Activated CD8-positive, alpha-beta memory T cell treated with anti-CD3 and anti-CD28 coated beads, Interleukin-2, amount 50 U/mL, for 24 hours (primary cell): ENCODE measurements around the gene MEAK7.

Source experiments
- DNase-seq: peaks from one replicate; pipeline ENCODE4 v3.0.0-alpha.2; 2020; ENCODE audit errors: extremely low read depth

The MEAK7 gene

DNA sequence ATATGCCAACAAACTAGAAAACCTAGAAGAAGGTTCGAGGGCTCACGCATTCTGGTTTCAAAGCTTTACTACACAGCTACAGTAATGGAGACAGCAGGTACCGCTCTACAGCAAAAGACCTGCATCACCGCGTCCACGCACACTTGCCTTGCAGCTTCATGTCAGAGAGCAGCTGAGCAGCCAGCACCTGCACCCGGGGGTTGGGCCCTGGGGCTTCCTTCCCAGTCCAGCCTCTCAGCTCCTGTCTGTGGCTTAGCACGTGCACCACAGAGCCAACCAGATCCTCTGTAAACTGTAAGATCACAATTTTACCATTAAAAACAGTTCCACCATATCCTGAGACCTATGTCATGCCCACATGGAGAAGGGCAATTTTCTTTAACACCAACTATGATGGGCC is 15.3 kb downstream of the MEAK7 start:
- no peak for DNase-seq

DNA sequence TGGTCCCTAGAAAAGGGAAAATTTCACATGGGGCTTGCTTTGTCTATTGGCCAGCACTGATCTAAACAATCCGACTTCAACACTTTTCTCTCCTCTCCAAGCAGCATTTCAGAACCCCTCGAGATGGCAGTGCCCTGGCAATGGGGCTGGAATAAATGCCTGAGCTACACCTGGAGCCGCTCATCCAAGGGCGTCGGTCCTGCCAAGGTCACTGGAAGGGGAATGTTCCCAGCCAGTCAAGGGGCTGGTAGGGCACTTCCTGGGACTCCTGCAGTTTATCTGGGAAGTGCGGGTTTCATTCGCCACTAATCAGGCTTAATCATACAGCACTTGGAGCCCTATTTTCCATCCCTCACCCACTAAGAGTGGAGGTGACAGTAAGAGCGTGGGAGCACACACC is 17.1 kb downstream of the MEAK7 start:
- no peak for DNase-seq

DNA sequence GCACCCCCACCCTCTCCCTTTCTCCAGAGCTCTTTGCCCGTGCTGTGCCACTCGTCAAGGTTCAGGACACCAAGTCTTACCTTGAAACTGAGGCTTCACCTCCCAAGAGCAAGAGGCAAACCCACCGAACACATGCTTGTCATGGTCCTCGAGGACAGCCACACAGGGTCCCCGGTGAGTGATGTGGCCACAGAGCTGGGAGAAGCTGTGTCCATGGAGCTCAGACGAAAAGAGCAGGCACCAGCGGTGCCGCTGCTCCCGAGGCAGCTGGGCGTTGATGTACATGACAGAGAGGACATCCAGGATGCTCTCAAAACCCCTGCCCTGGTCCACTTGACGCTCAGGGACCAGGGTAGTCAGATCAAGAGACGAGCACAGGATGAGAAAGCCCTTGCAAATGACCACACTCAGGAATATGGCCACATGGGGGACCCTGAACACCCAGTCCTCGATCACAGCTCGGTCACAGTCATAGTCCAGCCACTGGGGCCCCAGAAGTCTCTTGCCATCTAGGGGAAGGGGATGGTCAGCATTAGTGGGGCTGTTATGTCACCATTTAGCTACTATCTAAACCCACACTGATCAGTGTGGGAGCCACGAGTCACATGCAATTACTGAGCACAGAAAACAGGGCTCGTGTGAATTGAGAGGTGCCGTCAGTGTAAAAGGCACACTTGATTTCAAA is 17.8 kb downstream of the MEAK7 start:
- no peak for DNase-seq

DNA sequence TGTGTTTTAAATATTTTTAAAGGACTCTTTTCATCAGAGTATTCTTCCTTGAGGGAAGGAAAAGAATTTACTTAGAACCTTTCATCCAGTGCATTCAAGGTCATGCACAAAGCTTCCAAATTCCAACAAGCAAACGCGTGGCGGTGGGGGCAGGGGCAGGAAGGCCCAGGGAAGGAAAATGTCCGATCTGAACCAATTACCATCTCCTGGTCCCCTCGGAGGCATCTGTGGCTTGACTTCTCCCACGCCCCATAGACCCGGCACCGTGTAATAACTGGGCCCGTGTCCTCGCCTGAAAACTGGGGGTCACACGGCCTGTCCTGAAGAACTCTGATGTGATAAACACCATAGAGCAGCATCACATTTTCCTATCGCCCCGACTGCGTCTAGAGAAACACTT is 18.3 kb downstream of the MEAK7 start:
- DNase-seq, result no peak

DNA sequence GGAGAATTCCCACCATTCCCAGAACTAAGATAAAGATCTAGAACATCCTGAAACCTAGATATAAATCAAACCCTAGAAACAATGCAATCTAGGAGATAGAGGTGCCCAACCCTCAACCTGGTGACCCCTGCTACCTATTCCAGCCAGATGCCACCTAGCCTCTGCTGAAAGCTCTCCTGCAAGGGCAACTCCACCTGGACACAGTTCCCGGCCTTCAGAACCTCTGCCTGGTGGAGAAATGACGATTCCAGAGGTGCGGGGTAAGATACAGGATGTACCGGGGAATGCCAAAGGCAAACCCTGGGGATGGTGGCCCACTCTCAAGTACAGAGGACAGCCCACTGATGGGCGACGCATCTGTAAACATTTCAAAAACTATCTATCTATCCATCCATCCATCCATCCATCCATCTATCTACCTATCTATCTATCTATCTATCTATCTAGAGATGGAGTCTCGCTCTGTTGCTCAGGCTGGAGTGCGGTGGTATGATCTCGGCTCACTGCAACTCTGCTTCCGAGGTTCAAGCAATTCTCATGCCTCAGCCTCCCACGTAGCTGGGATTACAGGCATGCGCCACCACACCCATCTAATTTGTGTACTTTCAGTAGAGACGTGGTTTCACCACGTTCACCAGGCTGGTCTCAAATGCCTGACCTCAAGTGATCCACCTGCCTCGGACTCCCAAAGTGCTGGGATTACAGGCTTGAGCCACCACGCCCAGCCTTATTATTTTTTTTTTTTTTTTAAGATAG is 19.0 kb downstream of the MEAK7 start:
- no peak for DNase-seq

DNA sequence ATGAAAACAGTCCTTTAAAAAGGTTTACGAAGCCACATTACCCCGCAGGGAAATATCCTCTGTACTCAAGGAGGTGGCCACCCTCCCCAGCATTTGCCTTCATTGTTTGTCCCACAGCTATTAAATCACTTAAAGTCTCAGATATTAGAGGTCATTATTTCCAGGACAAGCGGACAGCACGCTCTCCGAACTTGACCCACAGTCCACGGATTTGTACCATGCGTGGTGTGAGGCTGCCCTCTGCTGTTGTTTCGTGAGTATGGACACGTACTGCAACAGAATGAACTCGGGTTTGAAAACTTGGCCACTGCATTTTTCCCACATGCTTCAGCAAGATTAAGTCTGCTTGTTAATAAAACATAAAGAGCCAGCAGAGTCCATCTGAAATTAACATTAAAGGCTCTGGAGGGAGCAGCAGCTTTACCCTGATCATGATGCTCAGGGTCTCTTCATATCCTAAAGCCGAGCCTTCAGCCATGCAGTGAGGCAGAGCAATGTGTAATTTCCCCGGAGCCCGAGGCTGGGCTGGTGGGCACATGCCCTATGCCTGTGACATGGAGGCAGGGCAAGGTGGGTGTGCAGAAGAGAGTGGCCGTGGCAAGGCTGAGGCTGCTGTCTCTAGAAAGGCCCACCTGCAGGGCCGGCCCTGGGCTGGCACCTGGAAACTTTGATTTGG is 19.7 kb downstream of the MEAK7 start:
- no peak for DNase-seq

DNA sequence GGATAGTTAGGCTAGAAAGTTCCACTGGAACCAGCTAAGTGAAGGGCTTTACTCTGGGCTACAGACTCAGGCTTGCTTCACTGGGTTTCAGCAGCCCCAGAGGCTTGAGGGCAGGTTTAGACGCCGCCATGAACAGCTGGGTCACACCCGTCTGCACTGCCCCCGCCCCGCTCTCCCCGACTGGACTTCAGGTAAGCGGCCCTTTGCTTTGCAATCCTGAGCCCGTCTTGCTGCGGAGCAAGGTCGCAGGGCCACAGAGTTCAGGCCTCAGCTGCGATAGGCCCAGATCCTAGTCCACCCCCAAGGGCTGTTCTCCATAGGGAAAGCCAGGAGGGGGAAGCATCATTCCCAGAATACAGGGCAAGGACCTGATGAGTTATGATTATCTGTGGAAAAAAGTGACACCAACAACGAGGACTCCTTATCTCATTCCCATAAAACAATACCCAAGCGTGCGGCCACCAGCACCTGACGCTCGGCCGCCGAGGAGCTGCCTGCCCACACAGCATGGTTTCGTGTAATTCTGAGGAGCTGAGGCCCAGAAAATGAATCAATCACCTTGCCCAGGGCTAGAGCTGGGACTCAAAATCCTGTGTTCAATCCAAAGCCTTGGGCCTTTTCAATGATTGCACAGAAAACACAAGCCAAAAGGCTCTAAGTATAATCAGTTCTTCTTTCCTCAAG is 20.4 kb downstream of the MEAK7 start:
- no peak for DNase-seq

DNA sequence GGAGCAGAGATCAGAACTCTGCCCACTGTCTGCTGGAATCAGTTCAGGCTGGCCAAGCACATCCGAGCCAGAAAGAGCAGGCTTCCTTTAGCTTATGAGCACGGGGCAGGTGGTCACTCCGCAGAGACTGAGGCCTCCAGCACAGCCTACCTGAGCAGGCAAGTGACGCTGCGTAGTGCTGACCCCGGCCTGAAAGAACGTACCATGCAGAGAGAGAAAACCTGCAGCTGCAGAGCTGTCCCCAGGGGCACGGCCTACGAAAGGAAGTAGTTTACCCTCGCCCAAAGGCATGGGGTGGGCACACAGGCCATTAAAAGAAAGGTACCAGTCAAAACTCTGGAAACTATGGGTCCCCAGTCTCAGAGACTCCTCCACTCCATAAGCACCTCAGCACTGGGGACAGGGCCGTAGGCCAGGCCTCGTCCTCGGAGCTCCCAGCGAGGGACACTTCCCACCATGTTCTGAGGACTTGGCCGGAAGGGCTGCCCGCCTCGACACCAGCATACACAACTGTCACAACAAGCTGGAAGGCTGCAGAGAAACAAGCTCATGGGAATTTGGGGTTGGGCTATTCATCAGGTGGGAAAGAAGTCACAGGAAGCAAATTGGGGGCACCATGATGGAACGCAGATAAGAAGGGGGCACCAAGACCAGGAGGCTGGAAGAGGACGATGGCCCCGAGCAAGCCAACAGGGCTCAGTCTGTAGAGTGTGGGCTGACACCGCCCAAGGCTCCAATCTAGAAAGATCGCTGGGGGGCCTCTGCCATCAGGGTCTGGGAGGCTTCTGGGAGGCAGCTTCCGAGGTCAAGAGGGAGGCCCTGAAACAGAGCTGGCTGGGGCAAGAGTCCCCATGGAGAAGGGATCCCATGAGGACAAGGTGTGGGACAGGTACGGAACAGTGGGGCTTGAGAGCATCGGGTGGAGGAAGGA is 21.2 kb downstream of the MEAK7 start:
- no peak for DNase-seq

DNA sequence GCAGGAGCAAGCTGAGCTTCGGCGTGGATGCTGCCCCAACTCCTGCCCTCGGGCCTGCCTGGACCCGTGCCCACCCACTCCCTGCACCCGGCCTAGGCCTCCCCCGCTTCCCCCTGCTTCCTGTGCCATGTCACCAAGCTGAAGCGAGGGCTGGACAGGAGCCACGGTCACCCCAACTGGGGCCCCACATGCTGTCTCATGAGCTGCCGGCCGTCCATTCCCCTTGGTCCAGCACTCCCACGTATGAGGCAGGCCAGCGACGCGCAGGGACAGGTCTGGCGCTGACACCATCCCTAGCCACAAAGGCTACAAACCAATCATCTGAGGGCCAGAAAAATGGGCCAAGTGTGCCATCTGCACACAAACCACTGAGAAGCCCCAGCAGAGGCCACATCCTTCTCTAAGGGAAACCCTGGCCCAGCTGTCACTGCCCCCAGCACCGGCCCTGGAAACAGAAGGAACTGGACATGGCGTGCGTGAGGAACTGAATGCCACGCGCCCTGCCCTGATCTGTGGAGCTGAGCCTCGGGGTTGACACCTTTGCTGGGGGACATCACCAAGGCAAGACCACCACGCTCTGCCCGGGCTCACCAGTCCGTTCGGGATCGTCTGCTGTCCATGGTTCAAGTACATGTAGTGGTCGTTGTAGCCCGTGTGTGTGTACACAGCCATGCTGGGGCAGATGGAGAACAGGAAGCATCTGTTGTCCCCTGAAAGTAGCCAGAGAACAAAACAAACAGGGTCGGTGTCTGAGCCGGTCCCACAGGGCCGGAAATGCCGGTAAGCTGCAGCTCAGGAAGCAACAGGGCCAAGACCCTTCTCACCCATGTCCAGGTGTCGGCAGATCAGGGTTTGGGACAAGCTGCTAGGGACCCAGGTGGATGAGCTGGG is 22.2 kb downstream of the MEAK7 start:
- DNase-seq, result no peak

DNA sequence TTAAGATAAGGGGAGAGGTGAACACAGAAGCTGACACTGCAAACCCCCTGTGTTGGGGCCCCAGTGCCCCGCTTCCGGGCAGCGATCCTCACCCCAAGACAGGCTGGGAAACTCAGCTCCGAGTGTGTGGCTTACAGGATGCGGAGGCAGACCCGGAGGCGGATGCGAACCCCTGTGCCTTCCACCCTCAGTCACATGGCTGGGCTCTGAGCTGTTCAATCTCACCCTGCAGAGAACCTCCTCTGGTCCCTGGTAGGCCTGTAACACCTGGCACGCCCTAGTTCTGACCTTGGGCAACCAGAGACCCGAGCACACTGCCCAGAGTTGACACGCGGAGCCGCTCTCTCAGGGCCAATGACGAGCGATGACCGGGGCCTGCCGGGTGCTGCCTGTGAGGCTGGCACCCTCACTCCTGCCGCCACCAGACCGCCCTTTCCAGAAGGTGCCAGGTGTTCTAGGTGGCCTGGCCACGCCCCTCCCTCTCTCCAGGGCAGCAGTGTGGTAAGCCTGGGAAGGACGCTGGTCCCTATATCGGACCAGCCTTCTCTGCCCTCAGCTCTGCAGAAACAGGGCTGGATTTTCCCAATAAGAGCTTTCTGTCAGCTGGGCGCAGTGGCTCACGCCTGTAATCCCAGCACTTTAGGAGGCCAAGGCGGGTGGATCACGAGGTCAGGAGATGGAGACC is 23.3 kb downstream of the MEAK7 start:
- no peak for DNase-seq

DNA sequence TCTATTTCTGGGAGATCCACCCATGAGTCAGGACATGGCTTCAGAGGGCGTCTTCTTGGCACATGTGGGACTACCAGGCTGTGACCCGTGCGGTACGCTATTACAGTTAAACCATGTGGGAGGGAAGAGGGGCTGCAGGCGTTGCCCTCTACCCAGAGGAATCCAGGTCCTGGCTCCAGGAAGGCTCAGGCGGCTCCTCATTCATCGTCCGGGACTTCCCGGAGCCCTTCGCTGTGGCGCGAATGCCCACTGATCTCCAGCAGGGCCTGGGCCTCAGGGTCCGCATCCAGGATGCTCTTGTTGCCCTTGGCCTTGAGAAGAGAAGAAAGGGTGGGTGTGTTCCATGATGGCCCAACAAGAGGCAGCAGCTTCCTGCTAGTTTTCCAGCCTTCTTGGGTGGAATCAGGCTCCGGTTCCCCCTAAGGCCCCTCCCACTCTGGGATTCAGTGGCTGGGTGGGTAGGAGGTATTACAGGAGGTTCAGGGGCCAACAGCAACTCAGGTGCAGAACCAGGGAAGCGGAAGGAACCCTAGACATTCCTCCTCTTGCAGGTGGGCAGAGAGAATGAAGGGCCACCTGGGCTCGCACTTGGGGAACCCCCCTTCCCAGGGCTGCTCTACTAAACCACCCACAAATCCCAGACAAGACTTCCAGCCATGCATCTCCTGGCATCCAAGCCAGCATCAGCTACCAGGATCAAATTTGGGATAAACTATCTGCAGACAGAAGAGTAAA is 24.6 kb downstream of the MEAK7 start:
- DNase-seq, result no peak

DNA sequence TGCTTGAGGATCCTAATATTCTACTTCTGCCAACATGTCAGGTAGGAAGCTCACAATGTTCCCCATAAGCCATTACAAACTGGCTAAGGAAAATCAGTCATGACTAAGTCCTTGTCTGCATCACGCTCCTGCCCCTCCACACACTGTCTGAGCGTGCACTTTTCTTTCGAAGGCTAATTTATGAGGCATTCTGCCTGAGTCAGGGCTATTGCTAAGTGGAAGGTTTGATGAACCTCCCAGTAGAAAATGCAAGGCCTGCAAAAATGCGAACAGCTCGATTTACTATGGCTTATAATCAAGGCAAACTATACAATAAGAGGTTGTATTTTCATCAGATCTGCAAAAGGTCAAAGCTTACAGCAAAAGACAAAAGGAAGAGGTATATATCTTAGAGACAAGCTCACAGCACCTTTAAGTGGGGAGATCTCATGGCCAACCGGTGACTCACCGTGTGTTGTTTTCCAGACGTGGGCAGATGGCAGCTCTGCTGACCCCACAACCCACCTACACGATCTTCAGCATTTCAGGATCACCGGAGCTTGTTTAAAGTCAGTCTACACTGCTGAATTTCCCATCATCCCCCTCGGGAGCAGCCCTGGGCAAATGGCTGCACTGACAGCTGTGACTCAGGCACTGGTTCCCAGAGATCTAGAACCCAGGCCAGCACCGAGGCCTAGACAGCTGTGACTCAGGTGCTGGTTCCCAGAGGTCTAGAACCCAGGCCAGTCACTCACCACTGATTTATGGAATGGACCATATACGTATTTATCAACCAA is 26.1 kb downstream of the MEAK7 start:
- DNase-seq, result no peak

DNA sequence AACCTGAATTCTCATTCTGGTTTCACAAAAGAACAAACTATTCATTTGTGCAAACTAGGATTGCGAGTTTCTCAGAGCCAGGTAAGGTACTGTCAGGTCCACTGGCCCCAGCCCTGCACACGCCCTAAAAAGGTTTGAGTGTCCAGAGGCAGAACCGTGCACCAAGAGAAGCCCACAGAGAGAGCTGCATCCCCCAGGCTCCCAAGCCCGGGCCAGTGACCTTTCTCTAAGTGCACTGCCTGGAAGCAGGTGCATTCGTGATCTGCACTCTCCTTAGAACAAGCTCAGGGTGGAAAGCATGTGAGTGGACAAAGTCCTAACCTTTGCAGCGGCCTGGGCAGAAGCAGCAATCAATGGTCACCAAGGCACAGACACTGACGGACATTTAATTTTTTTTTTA is 26.8 kb downstream of the MEAK7 start:
- no peak for DNase-seq

DNA sequence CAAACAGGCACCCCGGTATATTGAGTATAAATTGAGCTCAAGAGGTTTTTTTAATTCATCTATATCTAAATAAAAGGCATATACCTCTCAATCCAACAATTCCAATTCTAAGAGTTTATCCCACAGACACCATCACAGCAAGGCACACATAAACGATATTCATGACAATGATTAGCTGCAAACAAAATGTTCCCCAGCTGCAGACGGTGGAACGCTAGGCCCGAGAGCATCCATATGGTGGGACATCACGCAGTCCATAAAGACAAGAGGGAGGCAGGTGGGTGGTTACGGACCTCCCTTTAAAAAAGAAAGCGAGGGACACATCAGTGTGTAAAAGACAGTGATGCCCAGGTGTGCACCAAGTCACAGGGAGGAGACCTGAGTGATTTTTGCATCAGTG is 28.1 kb downstream of the MEAK7 start:
- DNase-seq, result no peak

DNA sequence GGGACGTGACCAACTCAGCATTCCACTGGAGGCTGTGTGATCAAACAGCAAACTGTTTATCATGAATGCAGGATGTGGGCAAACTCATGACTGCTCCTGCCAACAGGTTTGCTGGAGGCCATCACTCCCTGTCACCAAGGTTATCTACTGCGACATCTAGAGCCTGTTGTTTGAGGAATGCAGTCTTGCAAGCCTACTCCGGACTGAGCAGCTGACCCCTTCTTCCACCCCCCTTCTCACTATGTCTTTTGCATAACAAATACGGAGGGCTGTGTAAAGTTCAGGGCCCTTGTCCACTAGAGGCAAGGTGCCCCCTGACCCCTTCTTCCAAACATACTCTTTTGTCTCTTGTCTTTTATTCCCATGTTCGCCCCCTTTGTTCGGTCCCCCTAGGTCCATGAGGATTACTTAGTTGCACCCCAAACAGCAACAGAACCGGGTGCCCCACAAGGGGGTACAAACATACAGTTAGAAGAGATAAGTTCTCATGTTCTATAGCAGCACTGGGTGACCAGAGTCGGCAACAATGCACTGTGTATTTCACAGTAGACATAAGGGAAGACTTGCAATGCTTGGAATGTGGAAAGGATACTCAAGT is 28.7 kb downstream of the MEAK7 start:
- no peak for DNase-seq

DNA sequence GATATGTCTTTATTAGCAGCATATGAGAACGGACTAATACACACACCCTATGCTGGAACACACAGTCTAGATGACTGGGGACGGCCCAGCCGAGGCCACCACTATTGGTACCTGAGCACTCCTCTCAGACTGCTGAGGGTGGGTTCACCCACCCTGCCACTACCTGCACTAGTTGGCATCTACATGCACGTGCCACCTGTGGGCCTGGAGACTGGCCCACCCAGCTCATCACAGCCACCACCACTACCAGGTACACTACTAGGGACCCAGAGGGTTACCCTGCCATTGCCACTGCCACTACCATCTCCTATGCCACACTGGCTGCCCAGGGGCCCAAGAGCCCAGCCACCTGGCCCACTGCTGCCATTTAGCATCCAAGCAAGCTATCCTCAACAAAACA is 32.5 kb downstream of the MEAK7 start:
- no peak for DNase-seq

DNA sequence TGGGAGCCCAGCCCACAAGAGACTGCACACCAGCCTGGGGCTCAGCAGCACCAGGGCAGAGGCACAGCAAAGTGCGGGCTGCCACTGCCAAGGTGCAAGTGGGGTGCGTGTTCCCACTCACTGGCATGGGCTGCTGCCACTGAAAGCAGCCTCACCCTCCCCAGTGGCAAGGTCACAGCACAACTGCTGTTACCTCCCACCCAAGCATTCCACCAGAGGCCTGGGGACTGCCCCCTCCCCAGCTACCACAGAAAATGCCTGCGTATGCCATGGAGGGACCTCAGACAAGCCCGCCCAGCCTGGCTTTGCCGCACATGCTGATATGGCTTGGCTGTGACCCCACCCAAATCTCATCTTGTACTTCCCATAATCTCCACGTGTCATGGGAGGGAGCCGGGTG is 33.1 kb downstream of the MEAK7 start:
- DNase-seq, result no peak

DNA sequence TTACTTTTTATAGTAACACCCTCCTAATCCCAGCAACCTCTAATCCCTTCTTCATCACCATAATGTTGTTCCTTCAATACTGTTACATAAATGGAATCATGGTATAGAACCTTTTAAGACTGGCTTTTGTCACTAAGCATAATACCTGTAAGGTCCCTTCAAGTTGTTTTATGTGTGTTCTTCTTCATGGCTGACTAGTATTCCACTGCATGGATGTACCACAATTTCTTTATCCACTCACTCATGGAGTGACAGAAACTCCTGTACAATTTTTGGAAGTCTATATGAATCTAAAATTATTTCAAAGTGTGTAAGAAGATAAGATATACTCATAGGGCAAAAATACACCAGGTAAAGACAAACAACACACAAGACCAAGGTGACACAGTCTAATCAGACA is 36.8 kb downstream of the MEAK7 start:
- DNase-seq, result no peak
